ENCODE results near the gene GFPT1.

- TF ChIP-seq, protein P1, sequence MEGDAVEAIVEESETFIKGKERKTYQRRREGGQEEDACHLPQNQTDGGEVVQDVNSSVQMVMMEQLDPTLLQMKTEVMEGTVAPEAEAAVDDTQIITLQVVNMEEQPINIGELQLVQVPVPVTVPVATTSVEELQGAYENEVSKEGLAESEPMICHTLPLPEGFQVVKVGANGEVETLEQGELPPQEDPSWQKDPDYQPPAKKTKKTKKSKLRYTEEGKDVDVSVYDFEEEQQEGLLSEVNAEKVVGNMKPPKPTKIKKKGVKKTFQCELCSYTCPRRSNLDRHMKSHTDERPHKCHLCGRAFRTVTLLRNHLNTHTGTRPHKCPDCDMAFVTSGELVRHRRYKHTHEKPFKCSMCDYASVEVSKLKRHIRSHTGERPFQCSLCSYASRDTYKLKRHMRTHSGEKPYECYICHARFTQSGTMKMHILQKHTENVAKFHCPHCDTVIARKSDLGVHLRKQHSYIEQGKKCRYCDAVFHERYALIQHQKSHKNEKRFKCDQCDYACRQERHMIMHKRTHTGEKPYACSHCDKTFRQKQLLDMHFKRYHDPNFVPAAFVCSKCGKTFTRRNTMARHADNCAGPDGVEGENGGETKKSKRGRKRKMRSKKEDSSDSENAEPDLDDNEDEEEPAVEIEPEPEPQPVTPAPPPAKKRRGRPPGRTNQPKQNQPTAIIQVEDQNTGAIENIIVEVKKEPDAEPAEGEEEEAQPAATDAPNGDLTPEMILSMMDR (IDR thresholded peaks at IDR 0.05), result no peak
- no peak for TF ChIP-seq POLR2A (IDR thresholded peaks at IDR 0.05)
Observed at GRCh38 chr2:69382547-69382946, 4.5 kb downstream of the GFPT1 start.

Measured in body of pancreas (tissue), 4 donors.